HEK293 (cell line): ENCODE results near the gene AATK.
"Not testable (repeated sequence)": the region's sequence is repeated elsewhere in the genome, so short reads cannot be mapped to it uniquely, and the experiment has no call there.

Experiments
- CTCF ChIA-PET: fragments of 350-600 bp; formaldehyde crosslinking; extraction: SDS; loops from one replicate; lab custom pipeline; 2021; ENCODE audit warnings: antibody characterized with exemption; lab: Yijun Ruan, JAX
- POLR2A ChIA-PET: fragments of 300-600 bp; formaldehyde crosslinking; extraction: SDS; loops from one replicate; lab custom pipeline; 2020; ENCODE audit warnings: antibody characterized with exemption, inconsistent platforms; lab: Yijun Ruan, JAX
- H3K27ac ChIP-seq: fragments of 200-500 bp; sonication (Bioruptor generic); 2 replicates; pipeline ENCODE4 v1.5.1; 2014; ENCODE audit warnings: low read depth, low read length, control low read depth, inconsistent platforms; ENCODE audit errors: extremely low read depth
- H3K36me3 ChIP-seq, 2 experiments: fragments of 200-500 bp in 1 of 2; sonication (Bioruptor generic) in 1 of 2; 1 replicate in 1 of 2; 2 replicates in 1 of 2; pipeline ENCODE4 v1.5.1; 2014 to 2017; ENCODE audit warnings: inconsistent platforms in 2 of 2, low read length in 2 of 2; ENCODE audit not compliant: control insufficient read depth in 2 of 2, insufficient read depth in 1 of 2
- H3K4me1 ChIP-seq: fragments of 200-500 bp; sonication (Bioruptor generic); 2 replicates; pipeline ENCODE4 v1.5.1; 2014; ENCODE audit warnings: mild to moderate bottlenecking, low read length, inconsistent platforms; ENCODE audit not compliant: control insufficient read depth, insufficient read depth
- H3K4me3 ChIP-seq: 2 replicates; pipeline ENCODE4 v1.5.1; 2011; ENCODE audit warnings: low read depth, mild to moderate bottlenecking, control low read depth, low read length, moderate library complexity
- H3K9me3 ChIP-seq: fragments of 200-500 bp; sonication (Bioruptor generic); 2 replicates; pipeline ENCODE4 v1.5.1; 2014; ENCODE audit warnings: low read depth, low read length, inconsistent platforms; ENCODE audit not compliant: control insufficient read depth, insufficient read depth
- ZBTB1 ChIP-seq: fragments of 450-650 bp; formaldehyde crosslinking; IDR thresholded peaks from 2 replicates; pipeline ENCODE4 v1.5.1; 2016; ENCODE audit warnings: missing biosample characterization, missing genetic modification characterization
- ZBTB20 ChIP-seq: fragments of 450-650 bp; formaldehyde crosslinking; IDR thresholded peaks from 2 replicates; pipeline ENCODE4 v1.5.1; 2016; ENCODE audit warnings: missing biosample characterization, missing genetic modification characterization
- ZFP41 ChIP-seq: fragments of 450-650 bp; formaldehyde crosslinking; IDR thresholded peaks from 2 replicates; pipeline ENCODE4 v1.5.1; 2016; ENCODE audit warnings: missing biosample characterization, missing genetic modification characterization, borderline replicate concordance
- ZIC2 ChIP-seq: fragments of 450-650 bp; formaldehyde crosslinking; IDR thresholded peaks from 2 replicates; pipeline ENCODE4 v1.5.1; 2016; ENCODE audit warnings: missing biosample characterization, missing genetic modification characterization
- ZNF214 ChIP-seq: fragments of 450-650 bp; formaldehyde crosslinking; IDR thresholded peaks from 2 replicates; pipeline ENCODE4 v1.5.1; 2017; ENCODE audit warnings: missing biosample characterization, mild to moderate bottlenecking, missing genetic modification characterization, borderline replicate concordance
- ZNF223 ChIP-seq: fragments of 450-650 bp; formaldehyde crosslinking; IDR thresholded peaks from 2 replicates; pipeline ENCODE4 v1.5.1; 2016; ENCODE audit warnings: missing biosample characterization, missing genetic modification characterization
- ZNF423 ChIP-seq: fragments of 450-650 bp; formaldehyde crosslinking; IDR thresholded peaks from 2 replicates; pipeline ENCODE4 v1.5.1; 2016; ENCODE audit warnings: missing biosample characterization, missing genetic modification characterization
- ZNF549 ChIP-seq: fragments of 450-650 bp; IDR thresholded peaks from 2 replicates; pipeline ENCODE4 v1.5.1; 2018; ENCODE audit warnings: missing biosample characterization, missing genetic modification characterization, mild to moderate bottlenecking, inconsistent platforms, moderate library complexity
- ZNF585B ChIP-seq: fragments of 450-650 bp; formaldehyde crosslinking; IDR thresholded peaks from 2 replicates; pipeline ENCODE4 v1.5.1; 2016; ENCODE audit warnings: missing biosample characterization, missing genetic modification characterization
- ZNF785 ChIP-seq: fragments of 450-650 bp; formaldehyde crosslinking; IDR thresholded peaks from 2 replicates; pipeline ENCODE4 v1.5.1; 2016; ENCODE audit warnings: missing biosample characterization, missing genetic modification characterization
- TF ChIP-seq, protein P1 (sequence below): fragments of 450-650 bp; formaldehyde crosslinking; IDR thresholded peaks from 2 replicates; pipeline ENCODE4 v1.5.1; 2017; ENCODE audit warnings: missing biosample characterization, mild to moderate bottlenecking, missing genetic modification characterization, moderate library complexity

The AATK gene

DNA sequence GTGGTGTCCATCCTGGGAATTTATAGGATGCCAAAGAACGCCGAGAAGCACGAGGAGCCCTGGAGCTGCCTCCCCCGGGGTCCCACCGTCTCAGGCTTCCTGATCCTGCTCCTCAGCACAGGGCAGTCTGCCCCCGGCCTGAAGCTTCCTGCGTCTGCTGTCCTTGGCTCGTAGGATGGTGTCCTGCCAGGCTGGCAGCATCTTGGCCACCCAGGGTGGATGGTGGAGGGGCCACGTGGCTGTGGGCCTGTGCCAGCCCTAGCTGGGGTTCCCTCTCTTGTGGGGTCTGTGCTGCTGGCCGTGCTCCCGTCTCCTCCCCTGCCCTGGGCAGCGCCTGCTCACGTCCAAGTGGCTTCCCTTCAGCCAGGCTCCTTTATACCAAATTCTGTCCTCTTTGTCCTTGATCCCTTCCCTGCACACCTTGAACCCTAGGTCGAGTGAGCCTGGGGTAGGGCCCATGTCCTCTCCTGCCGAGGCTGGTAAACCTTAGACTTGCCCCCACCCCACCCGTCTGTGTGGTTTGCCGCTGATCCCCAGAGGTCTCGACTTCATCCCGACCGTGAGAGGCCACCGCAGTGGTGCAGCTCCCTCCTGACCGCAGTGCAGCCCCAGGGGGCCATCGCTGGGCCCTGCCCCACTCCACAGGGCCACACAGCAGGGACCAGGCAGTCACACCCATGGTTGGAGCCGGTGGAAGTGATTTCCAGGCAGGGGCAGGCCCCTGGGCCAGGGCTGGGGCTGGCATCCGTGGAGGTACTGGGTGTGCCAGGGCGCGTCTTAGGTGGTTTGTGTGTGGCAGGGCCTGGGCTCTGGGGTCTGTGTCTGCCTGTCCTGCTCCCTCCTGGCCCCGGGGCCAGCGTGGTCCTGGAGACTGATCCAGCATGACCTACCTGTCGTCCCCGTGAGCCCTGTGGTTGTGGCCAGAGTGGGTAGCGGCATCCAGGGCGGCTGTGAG lies 84.5 kb downstream of the AATK start:
- Histone ChIP-seq H3K9me3 (no peaks in the 10 kb centered on the region), H3K36me3 (peaks cover 0 to 35% of the 10 kb centered on the region in 2 experiments; a peak in 1 of 3 replicates), H3K4me3 (no peak overlapping the region), H3K4me1 (no peaks in the 10 kb centered on the region)
- CTCF ChIA-PET, result interaction anchor here (1.1 kb wide), 1 partner anchor 21 kb away, joined by 3 read pairs; no protein-coding TSS in a partner anchor
- peak; percentile 74 for TF ChIP-seq ZIC2 (tag by site-specific recombination)
- TF ChIP-seq ZNF223 (tag by site-specific recombination), result no peak
- TF ChIP-seq ZNF549 (tag by site-specific recombination), result no peak
- TF ChIP-seq ZFP41 (tag by site-specific recombination), result no peak
- TF ChIP-seq, all 188 proteins: peak for 1
- H3K27ac ChIP-seq, result no peak overlapping the region
- POLR2A ChIA-PET, result interaction anchor here (0.5 kb wide), 1 partner anchor 129 kb away, joined by 4 read pairs; no protein-coding TSS in a partner anchor

DNA sequence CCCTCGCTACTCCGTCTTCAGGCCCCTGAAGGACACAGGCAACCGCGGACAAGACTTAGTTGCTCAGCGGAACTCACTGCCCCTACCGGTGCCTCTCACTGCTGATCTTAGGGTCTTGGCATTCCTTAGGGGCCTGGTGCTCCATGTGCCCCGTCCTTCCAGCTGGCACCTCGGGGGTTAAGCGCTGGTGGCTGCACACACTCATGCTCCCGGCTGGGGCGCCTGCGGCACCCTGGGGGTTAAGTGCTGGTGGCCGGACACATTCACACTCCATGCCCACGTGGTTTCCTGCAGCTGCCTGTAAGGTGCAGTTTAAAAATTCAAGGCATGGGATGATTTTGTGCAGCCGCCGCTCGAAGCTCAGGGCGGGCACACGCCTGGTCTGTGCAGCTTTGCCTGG lies 86.0 kb downstream of the AATK start:
- TF ChIP-seq, protein P1, sequence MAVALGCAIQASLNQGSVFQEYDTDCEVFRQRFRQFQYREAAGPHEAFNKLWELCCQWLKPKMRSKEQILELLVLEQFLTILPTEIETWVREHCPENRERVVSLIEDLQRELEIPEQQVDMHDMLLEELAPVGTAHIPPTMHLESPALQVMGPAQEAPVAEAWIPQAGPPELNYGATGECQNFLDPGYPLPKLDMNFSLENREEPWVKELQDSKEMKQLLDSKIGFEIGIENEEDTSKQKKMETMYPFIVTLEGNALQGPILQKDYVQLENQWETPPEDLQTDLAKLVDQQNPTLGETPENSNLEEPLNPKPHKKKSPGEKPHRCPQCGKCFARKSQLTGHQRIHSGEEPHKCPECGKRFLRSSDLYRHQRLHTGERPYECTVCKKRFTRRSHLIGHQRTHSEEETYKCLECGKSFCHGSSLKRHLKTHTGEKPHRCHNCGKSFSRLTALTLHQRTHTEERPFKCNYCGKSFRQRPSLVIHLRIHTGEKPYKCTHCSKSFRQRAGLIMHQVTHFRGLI (tag by site-specific recombination), result peak; percentile 77; the same call in 1 of the 2 replicates
- no peak for TF ChIP-seq ZNF585B (tag by site-specific recombination)
- TF ChIP-seq ZIC2 (tag by site-specific recombination), result peak; percentile 82
- TF ChIP-seq ZNF423 (tag by site-specific recombination), result peak; percentile 19; the same call in 1 of the 2 replicates
- no peak for TF ChIP-seq ZBTB20 (tag by site-specific recombination)
- TF ChIP-seq, all 188 proteins: peak for 3
- no peak overlapping the region for H3K27ac ChIP-seq
- H3K36me3 ChIP-seq, result peaks cover 0 to 22% of the 10 kb centered on the region in 2 experiments; a peak in 1 of 3 replicates
- POLR2A ChIA-PET, result interaction anchor here (0.5 to 1.6 kb wide), 2 partner anchors 45 to 915 kb away, joined by 3 to 4 read pairs; partner anchors contain the start of gene BAIAP2
- H3K9me3 ChIP-seq, result no peaks in the 10 kb centered on the region
- no peaks in the 10 kb centered on the region for H3K4me1 ChIP-seq
- CTCF ChIA-PET, result interaction anchor here (0.6 kb wide), 1 partner anchor 19 kb away, joined by 3 read pairs; no protein-coding TSS in a partner anchor
- no peak overlapping the region for H3K4me3 ChIP-seq

DNA sequence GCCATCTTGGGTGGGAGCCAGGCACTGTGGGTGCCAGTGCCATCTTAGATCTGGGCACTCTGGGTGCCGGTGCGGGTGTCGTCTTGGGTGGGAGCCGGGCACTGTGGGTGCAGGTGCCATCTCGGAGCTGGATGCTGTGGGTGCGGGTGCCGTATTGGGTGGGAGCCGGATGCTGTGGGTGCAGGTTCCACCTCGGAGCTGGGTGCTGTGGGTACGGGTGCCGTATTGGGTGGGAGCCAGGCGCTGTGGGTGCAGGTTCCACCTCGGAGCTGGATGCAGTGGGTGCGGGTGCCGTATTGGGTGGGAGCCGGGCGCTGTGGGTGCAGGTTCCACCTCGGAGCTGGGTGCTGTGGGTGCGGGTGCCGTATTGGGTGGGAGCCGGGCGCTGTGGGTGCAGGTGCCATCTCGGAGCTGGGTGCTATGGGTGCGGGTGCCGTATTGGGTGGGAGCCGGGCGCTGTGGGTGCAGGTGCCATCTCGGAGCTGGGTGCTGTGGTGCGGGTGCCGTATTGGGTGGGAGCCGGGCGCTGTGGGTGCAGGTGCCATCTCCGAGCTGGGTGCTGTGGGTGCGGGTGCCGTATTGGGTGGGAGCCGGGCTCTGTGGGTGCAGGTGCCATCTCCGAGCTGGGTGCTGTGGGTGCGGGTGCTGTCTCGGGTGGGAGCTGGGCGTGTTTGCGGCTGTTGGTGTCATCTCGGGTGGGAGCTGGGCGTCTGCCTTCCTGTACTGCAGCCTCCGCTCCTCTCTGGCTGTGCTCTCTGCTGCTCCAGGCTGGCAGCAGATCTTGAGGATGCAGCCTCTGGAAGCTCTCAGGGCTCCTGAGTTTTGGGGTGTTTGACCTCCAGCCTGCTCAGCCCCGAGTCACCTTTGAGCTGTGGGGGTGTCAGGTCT lies 87.8 kb downstream of the AATK start:
- H3K4me3 ChIP-seq, H3K27ac ChIP-seq, H3K9me3 ChIP-seq, H3K4me1 ChIP-seq, CTCF ChIA-PET: not testable (repeated sequence)
- H3K36me3 ChIP-seq, result peaks cover 0 to 21% of the 10 kb centered on the region in 2 experiments; a peak in 1 of 3 replicates
- POLR2A ChIA-PET, result interaction anchor here (0.7 kb wide), 1 partner anchor 434 kb away, joined by 4 read pairs; no protein-coding TSS in a partner anchor

DNA sequence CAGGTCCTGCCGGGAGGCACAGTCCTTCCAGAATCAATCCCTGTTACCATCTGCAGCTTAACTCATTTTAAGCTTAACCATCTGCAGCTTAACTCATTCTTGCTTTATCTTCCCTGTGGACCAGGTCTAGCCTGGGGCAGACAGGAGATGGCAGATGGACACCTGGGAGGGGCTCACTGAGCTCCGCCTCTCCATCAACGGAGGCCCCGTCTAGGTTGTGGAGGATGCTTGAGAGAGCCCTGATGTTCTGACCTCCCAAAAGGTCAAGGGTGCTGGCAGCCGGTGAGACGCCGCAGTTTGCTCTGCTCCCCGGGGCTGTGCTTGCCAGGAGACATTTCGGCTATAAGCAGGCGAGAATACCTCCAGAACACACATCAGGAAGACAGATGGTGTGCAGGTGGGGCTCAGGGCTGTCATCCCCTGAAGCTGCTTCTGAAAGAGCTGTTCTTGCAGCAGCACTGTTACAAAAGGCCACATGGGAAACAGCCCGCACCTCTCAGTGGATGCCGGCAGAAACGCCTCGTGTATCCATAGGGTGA lies 89.8 kb downstream of the AATK start:
- ChIA-PET POLR2A (interaction anchor here (1.0 to 2.1 kb wide), 2 partner anchors 19 to 41 kb away, joined by 3 to 6 read pairs; partner anchors contain the start of gene BAIAP2), CTCF (interaction anchor here (0.7 to 2.0 kb wide), 3 partner anchors 21 to 138 kb away, joined by 3 to 8 read pairs (median 4); no protein-coding TSS in a partner anchor)
- Histone ChIP-seq H3K4me3 (no peak overlapping the region), H3K4me1 (no peaks in the 10 kb centered on the region), H3K9me3 (no peaks in the 10 kb centered on the region), H3K36me3 (peaks cover 0 to 26% of the 10 kb centered on the region in 2 experiments; a peak in 1 of 3 replicates), H3K27ac (no peak overlapping the region)
- TF ChIP-seq ZBTB1 (tag by site-specific recombination) (no peak), ZNF785 (tag by site-specific recombination) (no peak), ZNF214 (tag by site-specific recombination) (no peak)
